Activated T-helper 1 cell treated with anti-CD3 and anti-CD28 coated beads, Interleukin-12 subunit alpha, Interleukin-12 subunit beta, Interleukin-2, Interleukin-4 antibody, amounts not matched to agents 30 ng/mL and 10 ng/mL and 1 ng/mL, durations not matched to agents 14 hours and 24 hours and 36 hours (primary cell): ENCODE measurements around the gene TIGD1. TPM values are rescaled to one million over a fixed set of nuclear protein-coding genes. Genes with fewer than 3 reads are reported as not detected.
A peak's percentile ranks its signal among the peaks of the same experiment; 100 is the strongest.

Experiments
- DNase-seq: peaks from one replicate; pipeline ENCODE4 v3.0.0; 2021; ENCODE audit warnings: low spot score
- H3K27ac Mint-ChIP-seq: one replicate; pipeline ENCODE4 v1.8.0; 2021; ENCODE audit warnings: mild to moderate bottlenecking, mixed read lengths
- H3K27me3 Mint-ChIP-seq: one replicate; pipeline ENCODE4 v1.8.0; 2022; ENCODE audit warnings: mild to moderate bottlenecking, moderate library complexity, mixed read lengths; ENCODE audit not compliant: insufficient read depth
- H3K36me3 Mint-ChIP-seq: one replicate; pipeline ENCODE4 v1.8.0; 2021; ENCODE audit warnings: low read depth, mixed read lengths
- H3K4me1 Mint-ChIP-seq: one replicate; pipeline ENCODE4 v1.8.0; 2021; ENCODE audit warnings: low read depth, mixed read lengths
- H3K4me3 Mint-ChIP-seq: one replicate; pipeline ENCODE4 v1.8.0; 2021; ENCODE audit warnings: mild to moderate bottlenecking, moderate library complexity, mixed read lengths
- H3K9me3 Mint-ChIP-seq: one replicate; pipeline ENCODE4 v1.8.0; 2021; ENCODE audit warnings: mixed read lengths
- intact Hi-C: fragments of 100-400 bp; cut with micrococcal nuclease; formaldehyde crosslinking; loops from one replicate; pipeline ENCODE4 v1.15.1; 2024
- total RNA-seq: library from RNA; stranded (reverse); gene quantifications from 2 replicates; pipeline ENCODE4 v1.2.3, GENCODE V29; 2022

The TIGD1 gene
- total RNA-seq, 1 donor from 2014 or later: 8.4 TPM

GRCh38 chr2:232532419-232532818 is 17.9 kb downstream of the TIGD1 start:
- Mint-ChIP-seq H3K4me3 (no peak overlapping the region), H3K9me3 (peaks cover 6% of the 10 kb centered on the region), H3K27me3 (peaks cover 10% of the 10 kb centered on the region), H3K27ac (no peak overlapping the region), H3K36me3 (no peaks in the 10 kb centered on the region), H3K4me1 (peaks cover 6% of the 10 kb centered on the region)
- no peak for DNase-seq
- intact Hi-C loops: no loop called here

- intact Hi-C loops: no loop called here
- Mint-ChIP-seq H3K4me1 (peaks cover 6% of the 10 kb centered on the region), H3K27ac (no peak overlapping the region), H3K36me3 (no peaks in the 10 kb centered on the region), H3K9me3 (no peaks in the 10 kb centered on the region), H3K27me3 (peaks cover 10% of the 10 kb centered on the region), H3K4me3 (no peak overlapping the region)
- no peak for DNase-seq
Measured at GRCh38 chr2:232530626-232531260, 19.6 kb downstream of the TIGD1 start.

GRCh38 chr2:232529806-232530547 is 20.4 kb downstream of the TIGD1 start:
- Mint-ChIP-seq H3K4me3 (no peak overlapping the region), H3K27ac (no peak overlapping the region), H3K4me1 (peaks cover 6% of the 10 kb centered on the region), H3K9me3 (no peaks in the 10 kb centered on the region), H3K27me3 (peaks cover 10% of the 10 kb centered on the region), H3K36me3 (no peaks in the 10 kb centered on the region)
- no peak for DNase-seq
- intact Hi-C loops: loop anchor here (10.0 kb wide), 1 partner anchor 605 kb away; the partner anchor contains the start of gene NPPC

- Mint-ChIP-seq H3K27me3 (peaks cover 17% of the 10 kb centered on the region), H3K9me3 (no peaks in the 10 kb centered on the region), H3K4me3 (no peak overlapping the region), H3K27ac (no peak overlapping the region), H3K36me3 (no peaks in the 10 kb centered on the region), H3K4me1 (peaks cover 6% of the 10 kb centered on the region)
- intact Hi-C loops: loop anchor here (10.0 kb wide), 1 partner anchor 604 kb away; the partner anchor contains the start of gene NPPC
- no peak for DNase-seq
Measured at GRCh38 chr2:232528746-232529460, 21.5 kb downstream of the TIGD1 start.

GRCh38 chr2:232527905-232528470 is 22.4 kb downstream of the TIGD1 start:
- Mint-ChIP-seq H3K4me1 (peaks cover 6% of the 10 kb centered on the region), H3K27ac (no peak overlapping the region), H3K4me3 (no peak overlapping the region), H3K36me3 (no peaks in the 10 kb centered on the region), H3K9me3 (no peaks in the 10 kb centered on the region), H3K27me3 (peaks cover 22% of the 10 kb centered on the region)
- DNase-seq: no peak
- intact Hi-C loops: loop anchor here (10.0 kb wide), 1 partner anchor 603 kb away; the partner anchor contains the start of gene NPPC

GRCh38 chr2:232526372-232526941 is 23.9 kb downstream of the TIGD1 start:
- Mint-ChIP-seq H3K27me3 (peaks cover 27% of the 10 kb centered on the region), H3K4me1 (peaks cover 6% of the 10 kb centered on the region), H3K4me3 (no peak overlapping the region), H3K36me3 (no peaks in the 10 kb centered on the region), H3K9me3 (no peaks in the 10 kb centered on the region), H3K27ac (no peak overlapping the region)
- no peak for DNase-seq
- intact Hi-C loops: loop anchor here (10.0 kb wide), 1 partner anchor 602 kb away; the partner anchor contains the start of gene NPPC

- Mint-ChIP-seq H3K27ac (no peak within 1 kb of the TSS), H3K27me3 (peaks cover 29% of the 10 kb centered on the region), H3K9me3 (no peaks in the 10 kb centered on the region), H3K4me3 (no peak within 1 kb of the TSS), H3K36me3 (no peaks in the 10 kb centered on the region), H3K4me1 (peaks cover 6% of the 10 kb centered on the region)
- intact Hi-C loops: loop anchor here (10.0 kb wide), 1 partner anchor 601 kb away; the partner anchor contains the start of gene NPPC
- no peak for DNase-seq
Measured at GRCh38 chr2:232525791-232526371, 24.5 kb downstream of the TIGD1 start, which contains the start of gene CHRND. Gene CHRND (plus strand): TSS chr2:232526160. CDS start chr2:232526216, 56 bp downstream.

- DNase-seq: no peak
- intact Hi-C loops: loop anchor here (10.0 kb wide), 1 partner anchor 600 kb away; the partner anchor contains the start of gene NPPC
- no peak overlapping the region for H3K27ac Mint-ChIP-seq
- peaks cover 33% of the 10 kb centered on the region for H3K27me3 Mint-ChIP-seq
- H3K9me3 Mint-ChIP-seq: no peaks in the 10 kb centered on the region
- no peaks in the 10 kb centered on the region for H3K36me3 Mint-ChIP-seq
- H3K4me3 Mint-ChIP-seq: no peak overlapping the region
- H3K4me1 Mint-ChIP-seq: peaks cover 6% of the 10 kb centered on the region
Measured at GRCh38 chr2:232525199-232525598, 25.2 kb downstream of the TIGD1 start.

GRCh38 chr2:232524771-232525170 is 25.6 kb downstream of the TIGD1 start:
- H3K27me3 Mint-ChIP-seq: peaks cover 33% of the 10 kb centered on the region
- intact Hi-C loops: loop anchor here (10.0 kb wide), 1 partner anchor 600 kb away; the partner anchor contains the start of gene NPPC
- H3K27ac Mint-ChIP-seq: no peak overlapping the region
- H3K9me3 Mint-ChIP-seq: no peaks in the 10 kb centered on the region
- peaks cover 6% of the 10 kb centered on the region for H3K4me1 Mint-ChIP-seq
- no peaks in the 10 kb centered on the region for H3K36me3 Mint-ChIP-seq
- H3K4me3 Mint-ChIP-seq: no peak overlapping the region
- no peak for DNase-seq

GRCh38 chr2:232523682-232524597 is 26.4 kb downstream of the TIGD1 start:
- Mint-ChIP-seq H3K27me3 (peaks cover 32% of the 10 kb centered on the region), H3K4me3 (peak overlapping the region; percentile 5), H3K36me3 (no peaks in the 10 kb centered on the region), H3K4me1 (peaks cover 3% of the 10 kb centered on the region), H3K27ac (no peak overlapping the region), H3K9me3 (no peaks in the 10 kb centered on the region)
- no peak for DNase-seq
- intact Hi-C loops: loop anchor here (2.0 to 10.0 kb wide), 2 partner anchors 79 to 599 kb away; partner anchors contain the start of gene NPPC

- Mint-ChIP-seq H3K36me3 (no peaks in the 10 kb centered on the region), H3K27me3 (peaks cover 27% of the 10 kb centered on the region), H3K4me3 (no peak overlapping the region), H3K27ac (no peak overlapping the region), H3K9me3 (no peaks in the 10 kb centered on the region), H3K4me1 (no peaks in the 10 kb centered on the region)
- intact Hi-C loops: loop anchor here (2.0 to 10.0 kb wide), 2 partner anchors 79 to 599 kb away; partner anchors contain the start of gene NPPC
- no peak for DNase-seq
Measured at GRCh38 chr2:232523402-232523681, 27.0 kb downstream of the TIGD1 start.
